Subcutaneous adipose tissue (tissue), 4 donors: ENCODE results near the gene RABL6. TPM values are rescaled to one million over a fixed set of nuclear protein-coding genes. Genes with fewer than 3 reads are reported as not detected.

Experiments used
- CTCF ChIP-seq: fragments of 450-650 bp; IDR thresholded peaks from one replicate; pipeline ENCODE4 v1.5.1; 2016; ENCODE audit warnings: low read depth, mild to moderate bottlenecking, control low read depth, antibody characterized with exemption, moderate library complexity
- total RNA-seq, 4 donors: library from RNA; depleted of rRNA; stranded (reverse); fragments of >200 nt; gene quantifications; one replicate each; pipeline ENCODE4 v1.1.0, GENCODE V29; 2016

The RABL6 gene
- 10 to 100 TPM; 29.4 to 78.2 (median 33.4) TPM for total RNA-seq

- no peak for TF ChIP-seq CTCF
These were observed at the start of gene RABL6 for GRCh38 chr9:136807281-136808074. Gene RABL6 (plus strand): TSS chr9:136807948. CDS start chr9:136808197, 249 bp downstream.

- no peak for TF ChIP-seq CTCF
These were observed 48.7 kb upstream of the RABL6 start for GRCh38 chr9:136759001-136759400.

- no peak for TF ChIP-seq CTCF
These were observed 48.1 kb upstream of the RABL6 start for GRCh38 chr9:136759436-136760325.

- TF ChIP-seq CTCF: no peak
These were observed 47.3 kb upstream of the RABL6 start for GRCh38 chr9:136760424-136760823.

GRCh38 chr9:136761545-136761981 is 46.2 kb upstream of the RABL6 start:
- no peak for TF ChIP-seq CTCF

GRCh38 chr9:136762221-136762691 is 45.5 kb upstream of the RABL6 start:
- no peak for TF ChIP-seq CTCF
